GM21825 (cell line): ENCODE data around the gene ABCG4.

Experiments used
- ATAC-seq: cut with Tn5 transposase; IDR thresholded peaks from one replicate; pipeline ENCODE4 v1.9.1; 2021; ENCODE audit warnings: mild to moderate bottlenecking, moderate library complexity; ENCODE audit not compliant: unreplicated experiment

ABCG4 gene

DNA sequence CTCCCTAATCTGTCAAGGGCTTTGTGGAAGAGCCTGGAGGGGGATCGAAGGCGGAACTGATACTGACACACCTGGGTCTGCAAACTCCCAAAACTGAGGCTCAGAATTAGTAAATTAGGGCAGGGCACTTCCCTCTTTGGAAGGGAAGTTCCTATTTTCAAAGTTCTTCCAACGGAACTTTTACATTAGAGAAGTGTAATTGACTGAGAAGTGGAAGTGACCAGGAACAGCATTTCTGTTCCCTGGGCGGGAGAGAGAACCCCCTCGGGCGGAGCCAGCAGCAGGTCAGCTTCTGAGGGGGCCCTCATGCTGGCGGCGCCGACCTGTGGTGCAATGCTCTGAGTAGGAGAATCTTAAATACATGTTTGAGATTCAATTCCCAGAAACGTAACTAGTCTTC lies 56.2 kb downstream of the ABCG4 start:
- ATAC-seq: no peak

DNA sequence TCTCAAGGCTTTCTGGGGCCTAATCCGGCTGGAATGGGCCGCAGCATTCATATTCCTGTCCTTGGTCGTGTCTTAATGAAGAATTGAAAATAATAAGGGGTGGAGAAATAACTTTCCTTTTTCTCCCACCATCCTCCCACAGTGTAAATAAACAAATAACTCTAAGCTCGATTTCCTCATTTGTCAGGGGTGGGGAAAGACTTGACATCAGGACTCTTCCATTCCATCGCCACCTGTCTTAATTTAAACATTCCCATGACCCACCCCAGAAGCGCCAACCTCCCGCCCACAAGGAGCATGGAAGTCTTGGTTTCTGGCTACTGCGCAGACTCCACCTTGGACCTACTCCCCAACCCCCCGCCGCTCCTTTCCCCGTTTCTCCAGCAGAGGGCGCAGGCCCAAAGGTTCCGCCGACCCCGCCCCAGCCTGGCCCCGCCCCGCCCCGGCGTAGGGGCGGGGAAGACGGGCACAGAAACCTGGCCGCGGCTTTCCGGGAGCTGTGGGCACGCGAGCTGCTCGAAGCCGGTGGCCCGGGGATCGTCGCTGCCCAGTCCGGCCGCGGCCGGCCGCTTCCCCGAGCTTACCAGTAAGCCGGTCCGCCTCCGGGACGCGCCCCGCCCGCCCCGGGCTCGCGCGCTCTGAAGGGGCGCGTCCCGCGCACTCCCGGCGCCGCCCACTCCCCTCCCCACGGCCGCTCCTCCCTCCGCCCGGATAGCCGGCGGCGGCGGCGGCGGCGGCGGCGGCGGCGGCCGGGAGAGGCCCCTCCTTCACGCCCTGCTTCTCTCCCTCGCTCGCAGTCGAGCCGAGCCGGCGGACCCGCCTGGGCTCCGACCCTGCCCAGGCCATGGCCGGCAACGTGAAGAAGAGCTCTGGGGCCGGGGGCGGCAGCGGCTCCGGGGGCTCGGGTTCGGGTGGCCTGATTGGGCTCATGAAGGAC lies 57.0 kb downstream of the ABCG4 start, which contains the start of gene CBL:
CBL (plus strand) TSS at position 766 of the 937 bp plus-strand sequence; CDS start at position 845, 79 bp downstream.
- peak; percentile 78 for ATAC-seq

DNA sequence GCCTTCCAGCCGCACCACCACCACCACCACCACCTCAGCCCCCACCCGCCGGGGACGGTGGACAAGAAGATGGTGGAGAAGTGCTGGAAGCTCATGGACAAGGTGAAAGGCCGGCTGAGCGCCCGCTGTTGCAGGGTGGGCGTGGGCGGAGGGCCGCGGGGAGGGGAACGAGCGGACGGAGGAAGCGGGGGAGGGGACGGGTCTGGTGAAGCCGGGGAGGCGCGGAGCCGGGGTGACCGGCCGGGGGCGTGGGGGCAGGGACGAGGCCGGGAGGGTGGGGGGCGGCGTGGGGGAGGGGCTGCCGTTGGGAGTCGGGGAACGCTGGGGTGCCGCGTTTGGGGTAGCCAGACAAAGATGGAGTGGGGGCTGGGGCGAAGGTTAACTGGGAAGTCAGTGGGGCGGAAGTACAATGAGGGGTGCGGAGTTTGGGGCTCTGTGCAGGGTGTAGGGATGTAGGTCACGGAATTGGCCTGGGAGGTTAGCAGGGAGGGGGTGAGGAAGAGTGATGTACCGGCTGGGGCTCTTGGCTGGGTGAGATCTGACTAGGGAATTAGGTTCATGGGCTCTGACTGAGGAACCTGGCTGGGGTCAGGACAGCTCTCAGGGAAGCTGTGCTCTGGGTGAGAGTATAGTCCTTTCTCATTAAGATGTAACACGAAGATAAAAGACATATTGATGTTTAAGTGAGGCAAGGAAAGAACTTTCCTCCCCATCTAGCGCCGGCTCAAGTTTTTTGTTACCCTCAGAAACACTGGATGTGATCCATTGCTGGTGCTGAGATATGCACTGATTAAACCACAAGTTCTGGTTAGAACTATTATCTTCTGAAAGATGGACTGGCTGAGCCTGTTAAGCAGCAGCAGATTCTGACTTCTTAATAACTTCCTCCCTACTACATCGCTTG lies 57.9 kb downstream of the ABCG4 start:
- peak; percentile 22 for ATAC-seq

DNA sequence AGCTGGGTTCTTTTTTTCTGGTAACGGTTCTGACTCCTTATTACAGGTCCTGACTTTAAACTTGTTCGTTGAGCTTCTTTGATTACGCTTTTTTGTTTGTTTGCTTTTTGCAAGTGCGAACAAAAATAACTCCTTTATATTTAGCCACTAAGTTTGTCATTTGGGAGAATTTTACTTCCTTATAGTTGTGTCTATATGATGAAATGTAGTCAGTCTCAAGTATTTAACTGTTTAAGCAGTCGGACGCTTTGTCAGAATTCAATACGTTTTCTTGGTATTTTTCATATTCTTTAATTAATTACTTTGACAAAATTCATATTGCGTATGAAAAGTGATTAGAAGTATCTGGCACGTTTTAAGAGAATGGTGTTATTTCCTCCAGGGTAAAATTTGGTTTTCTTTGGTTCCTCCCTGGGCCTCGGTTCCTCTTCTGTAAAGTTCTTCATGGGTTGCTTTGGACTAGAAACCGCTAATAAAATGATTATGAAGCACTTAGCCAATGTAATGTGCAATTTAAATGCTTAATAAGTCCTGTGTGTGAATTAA lies 58.6 kb downstream of the ABCG4 start:
- ATAC-seq: no peak

DNA sequence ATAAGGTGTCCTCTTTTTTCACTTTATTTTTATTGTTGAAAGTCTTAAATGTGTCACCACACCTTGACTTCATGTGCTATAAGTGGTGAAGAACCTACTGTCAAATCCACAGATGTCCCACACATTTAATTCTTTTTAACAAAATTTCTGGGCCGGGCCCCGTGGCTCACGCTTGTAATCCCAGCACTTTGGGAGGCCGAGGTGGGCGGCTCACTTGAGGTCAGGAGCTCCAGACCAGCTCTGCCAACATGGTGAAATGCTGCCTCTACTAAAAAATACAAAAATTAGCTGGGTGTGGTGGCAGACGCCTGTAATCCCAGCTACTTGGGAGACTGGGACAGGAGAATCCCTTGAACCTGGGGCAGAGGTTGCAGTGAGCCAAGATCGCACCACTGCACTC lies 60.3 kb downstream of the ABCG4 start:
- ATAC-seq: no peak

DNA sequence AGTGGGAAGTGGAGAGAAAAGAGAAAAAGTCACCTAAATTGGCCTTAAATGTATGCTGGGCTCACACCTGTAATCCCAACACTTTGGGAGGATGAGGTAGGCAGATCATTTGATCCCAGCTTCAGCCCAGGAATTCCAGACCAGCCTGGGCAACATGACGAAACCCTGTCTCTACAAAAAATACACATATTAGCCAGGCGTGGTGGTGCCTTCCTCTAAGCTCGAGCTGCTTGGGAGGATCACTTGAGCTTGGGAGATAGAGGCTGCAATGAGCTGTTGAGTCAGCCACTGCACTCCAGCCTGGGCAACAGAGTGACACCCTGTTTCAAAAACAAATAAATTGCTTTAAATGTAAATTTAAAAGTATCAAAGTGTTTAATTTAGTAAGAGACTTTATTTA lies 61.2 kb downstream of the ABCG4 start:
- ATAC-seq: no peak
